DMS114 treated with DMSO at 0.1 percent for 48 hours (cell line): ENCODE measurements around the gene ARHGAP44.

Experiments used
- DNase-seq: peaks from one replicate; lab custom pipeline; 2025; ENCODE audit not compliant: unreplicated experiment; lab: John Stamatoyannopoulos, UW

ARHGAP44 gene

DNA sequence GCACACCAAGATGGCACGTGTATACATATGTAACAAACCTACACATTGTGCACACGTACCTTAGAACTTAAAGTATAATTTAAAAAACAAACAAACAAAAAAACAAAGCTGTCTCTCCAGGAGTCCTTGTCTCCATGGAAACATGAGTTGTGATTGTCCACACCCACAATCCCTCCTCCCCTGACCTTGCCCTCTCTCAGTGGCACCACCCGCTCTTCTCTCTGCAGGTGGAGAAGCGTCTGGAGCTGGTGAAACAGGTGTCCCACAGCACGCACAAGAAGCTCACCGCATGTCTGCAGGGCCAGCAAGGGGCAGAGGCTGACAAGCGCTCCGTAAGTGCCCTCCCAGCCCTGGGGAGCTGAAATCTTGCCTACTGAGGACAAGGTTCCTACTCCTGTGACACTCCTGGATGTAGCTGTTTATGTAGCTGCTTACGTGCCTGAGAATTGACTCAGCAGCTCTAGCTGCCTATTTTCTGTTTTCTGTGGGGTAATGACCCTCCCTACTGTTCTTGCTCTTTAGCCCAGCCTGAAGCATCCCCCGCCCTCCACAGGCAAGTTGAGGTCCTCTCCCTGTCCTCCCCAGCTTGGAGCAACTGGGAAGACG is 107.0 kb downstream of the ARHGAP44 start:
- DNase-seq = no peak

DNA sequence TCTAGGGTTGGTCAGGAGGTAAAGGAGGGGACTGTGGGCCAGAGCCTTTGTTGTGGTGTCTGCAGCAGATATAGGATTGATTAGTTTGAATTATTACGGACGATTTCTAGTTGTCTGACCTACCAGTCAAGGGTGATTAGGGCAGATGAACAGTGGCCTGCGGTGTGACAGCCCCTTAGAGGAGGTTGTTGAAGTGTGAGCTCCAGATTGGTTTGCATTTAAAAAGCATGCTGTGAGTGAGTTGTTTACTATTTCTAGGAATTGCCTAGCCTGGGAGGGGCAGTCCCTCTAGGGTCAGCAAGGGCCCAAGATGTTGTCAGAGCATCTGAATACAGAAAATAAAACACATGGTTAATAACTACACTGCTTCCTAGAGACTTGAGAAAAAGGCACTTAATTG is 108.8 kb downstream of the ARHGAP44 start:
- DNase-seq = no peak

- no peak for DNase-seq
These were observed 110.3 kb downstream of the ARHGAP44 start for GRCh38 chr17:12899604-12900003.

DNA sequence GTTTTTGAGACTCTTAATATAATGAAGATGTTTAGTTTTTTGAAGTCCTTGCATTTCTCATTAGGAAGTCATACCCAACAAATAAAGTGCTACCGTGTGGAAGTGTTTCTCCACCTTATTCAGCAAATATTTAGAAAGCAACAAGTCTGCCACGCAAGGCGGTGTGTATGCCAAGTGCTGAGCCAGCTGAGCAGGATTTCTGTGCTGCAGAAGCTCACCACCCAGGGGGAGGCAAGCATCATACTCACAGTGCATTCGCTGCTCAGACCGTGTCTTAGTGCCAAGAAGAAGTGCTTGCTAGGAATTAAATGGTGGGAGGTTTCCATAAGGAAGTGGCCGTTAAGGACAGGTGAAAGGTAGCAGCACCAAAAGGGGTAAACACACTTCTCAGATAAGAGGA is 111.2 kb downstream of the ARHGAP44 start:
- DNase-seq = no peak

GRCh38 chr17:12902046-12902445 is 112.7 kb downstream of the ARHGAP44 start:
- DNase-seq = no peak

DNA sequence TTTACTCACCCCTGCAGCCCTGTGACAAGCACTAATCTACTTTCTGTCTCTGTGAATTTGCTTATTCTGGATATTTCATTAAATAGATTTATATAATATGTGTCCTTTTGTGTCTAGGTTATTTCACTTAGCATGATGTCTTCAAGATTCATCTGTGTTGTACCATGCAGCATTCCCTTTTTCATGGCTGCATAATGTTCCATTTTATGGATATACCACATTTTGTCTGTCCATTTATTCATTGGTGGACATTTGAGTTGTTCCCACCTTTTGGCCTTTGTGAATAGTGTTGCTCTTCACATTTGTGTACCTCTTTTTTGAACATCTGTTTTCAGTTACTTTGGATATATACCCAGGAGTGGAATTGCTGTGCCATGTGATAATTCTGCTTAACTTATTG is 118.2 kb downstream of the ARHGAP44 start:
- DNase-seq = no peak

GRCh38 chr17:12909046-12909445 is 119.7 kb downstream of the ARHGAP44 start:
- no peak for DNase-seq

DNA sequence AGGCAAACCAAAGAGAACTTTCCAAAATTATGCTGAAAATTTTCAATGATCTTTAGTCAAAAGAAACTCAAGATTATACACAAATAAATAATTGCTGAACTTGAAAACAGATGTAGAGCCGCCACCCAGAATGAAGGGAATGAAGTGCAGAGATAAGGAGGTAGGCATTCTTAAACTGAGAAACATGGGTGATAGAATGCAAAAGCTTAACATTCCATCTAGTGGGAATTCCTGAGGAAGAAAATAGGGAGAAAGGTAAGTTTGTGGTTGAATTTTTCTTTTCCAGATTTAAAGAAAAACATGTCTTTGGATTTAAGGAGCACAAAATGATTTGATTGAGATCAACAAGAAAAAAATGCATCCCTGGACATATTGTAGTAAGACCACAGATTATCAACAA is 120.2 kb downstream of the ARHGAP44 start:
- DNase-seq = no peak

- no peak for DNase-seq
These were observed 121.9 kb downstream of the ARHGAP44 start for GRCh38 chr17:12911239-12911638.

DNA sequence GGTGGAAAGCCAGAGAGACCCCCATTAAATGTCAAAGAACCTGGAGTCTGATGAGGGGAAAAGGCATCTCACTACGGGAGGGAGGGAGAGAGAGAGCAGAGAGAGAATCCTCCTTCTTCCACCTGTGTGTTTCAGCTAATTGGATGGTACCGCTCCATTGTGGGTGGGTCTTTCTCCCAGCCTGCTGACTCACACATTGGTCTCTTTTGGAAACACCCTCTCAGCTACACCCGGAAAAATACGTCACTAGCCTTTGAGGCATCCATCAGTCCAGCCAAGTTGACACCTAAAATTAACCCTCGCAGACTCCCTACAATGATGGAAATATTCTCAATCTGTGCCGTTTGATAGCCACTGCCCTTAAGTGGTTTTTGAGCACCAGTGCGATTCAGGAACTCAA is 128.1 kb downstream of the ARHGAP44 start:
- no peak for DNase-seq

DNA sequence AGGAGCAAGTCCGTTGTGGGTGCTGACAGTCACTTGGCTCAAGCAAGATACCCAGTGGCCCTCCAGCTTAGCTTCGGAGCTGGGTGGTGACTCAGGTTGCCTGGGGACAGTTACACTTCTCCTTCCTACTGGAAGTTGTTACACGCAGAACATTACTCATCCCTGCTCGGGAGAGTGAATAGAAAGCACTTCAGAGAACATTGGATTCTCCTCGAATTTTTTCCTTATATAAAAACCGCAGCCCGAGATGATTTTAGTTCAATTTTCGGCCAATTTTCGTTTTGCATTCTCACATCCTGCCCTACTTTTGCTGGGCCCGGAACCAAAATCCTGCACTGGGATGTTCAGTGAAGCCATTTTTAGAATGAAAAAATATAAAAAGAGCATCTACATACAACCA is 128.8 kb downstream of the ARHGAP44 start:
- no peak for DNase-seq

DNA sequence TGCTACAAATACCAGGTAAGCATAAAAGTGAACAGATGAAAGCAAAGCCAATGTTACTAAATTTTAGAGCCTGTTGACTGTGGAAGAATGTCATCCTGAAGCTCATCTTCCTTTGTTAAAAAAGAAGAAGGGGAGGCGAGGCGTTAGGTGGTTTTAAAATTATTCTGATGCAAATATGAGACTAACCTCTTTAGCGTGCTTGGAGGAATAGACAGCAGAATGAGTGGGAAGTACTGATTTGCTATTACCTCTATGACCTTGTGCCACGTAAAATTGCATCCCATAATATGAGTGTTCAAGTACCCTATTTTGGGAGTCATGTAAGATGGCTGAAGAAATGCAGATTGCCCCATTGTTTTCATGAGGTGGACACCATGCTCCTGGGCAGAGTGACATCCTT is 132.8 kb downstream of the ARHGAP44 start:
- no peak for DNase-seq

DNA sequence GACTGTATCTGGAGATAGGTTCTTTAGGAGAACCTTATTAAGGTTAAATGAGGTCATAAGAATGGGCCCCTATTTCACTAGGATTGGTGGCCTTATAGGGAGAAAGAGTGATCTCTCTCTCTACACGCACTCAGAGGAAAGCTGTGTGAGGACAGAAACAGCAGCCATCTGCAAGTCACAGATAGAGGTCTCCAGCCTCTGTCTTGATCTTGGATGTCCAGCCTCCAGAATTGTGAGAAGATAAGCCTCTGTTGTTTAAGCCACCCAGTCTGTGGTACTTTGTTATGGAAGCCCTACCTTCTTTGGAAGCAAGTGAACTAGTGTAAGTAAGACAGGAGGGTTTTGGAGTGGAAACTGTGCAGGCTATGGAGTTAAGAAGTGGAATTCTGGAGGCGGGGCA is 135.3 kb downstream of the ARHGAP44 start:
- no peak for DNase-seq

DNA sequence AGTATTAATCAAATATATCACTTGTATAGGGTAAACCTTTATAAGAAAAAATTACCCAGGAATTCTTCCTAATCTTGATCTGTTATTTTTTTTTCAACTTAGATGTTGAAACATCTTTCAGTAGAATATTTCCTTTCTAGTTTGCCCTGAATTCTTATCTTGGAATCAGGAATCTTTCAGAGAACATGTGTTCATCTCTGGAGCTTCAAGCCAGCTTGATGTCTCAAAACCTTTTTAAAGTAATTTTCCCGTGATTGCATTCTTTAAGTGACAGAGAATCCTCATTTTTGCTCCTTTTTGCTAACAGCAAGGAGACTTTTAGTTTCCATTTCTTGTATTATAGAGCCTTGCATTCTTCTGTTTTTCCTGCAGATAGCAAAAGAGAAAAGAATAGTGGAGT is 137.7 kb downstream of the ARHGAP44 start:
- no peak for DNase-seq

DNA sequence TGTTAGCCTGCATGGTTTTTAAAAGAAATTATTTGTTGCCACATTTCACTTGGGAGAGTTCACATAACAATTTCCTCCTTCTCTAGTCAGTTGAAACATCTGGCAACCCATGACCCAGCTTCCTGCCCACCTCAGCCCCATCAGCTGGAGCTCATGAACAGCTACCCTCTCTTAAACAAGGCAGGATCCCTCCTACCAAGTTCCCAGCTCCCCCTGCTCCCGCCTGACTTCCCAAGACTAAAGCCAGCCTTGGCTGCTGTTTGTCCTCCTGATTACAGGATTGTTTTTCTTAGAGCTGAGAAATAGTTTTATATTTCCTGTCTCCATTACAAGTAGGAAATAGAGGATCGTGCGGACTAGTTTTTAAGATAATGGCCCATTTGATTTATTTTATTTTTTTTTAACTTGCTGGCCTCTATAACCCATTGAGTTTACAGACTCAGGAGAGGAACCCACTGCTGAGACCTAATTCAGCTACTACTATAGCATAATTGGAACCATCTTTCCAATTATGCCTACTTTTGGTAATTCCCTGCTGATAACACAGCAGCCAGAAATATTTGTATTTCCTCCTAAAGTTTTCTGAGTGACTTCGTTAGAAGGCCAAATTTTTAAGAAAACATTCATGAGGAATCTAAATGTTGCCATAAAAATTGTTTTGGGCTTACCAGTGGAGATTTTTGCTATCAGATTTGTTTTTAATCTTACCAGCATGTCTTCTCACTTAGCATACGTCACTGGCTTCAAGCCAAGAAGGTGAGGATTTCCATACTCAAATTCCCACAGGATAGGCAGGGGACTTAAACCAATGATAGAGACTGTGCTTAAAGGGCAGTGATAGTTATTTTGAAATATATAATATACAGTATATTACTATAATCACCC is 138.5 kb downstream of the ARHGAP44 start:
- DNase-seq = no peak

GRCh38 chr17:12928736-12929135 is 139.4 kb downstream of the ARHGAP44 start:
- DNase-seq = no peak

- DNase-seq = no peak
These were observed 147.2 kb downstream of the ARHGAP44 start for GRCh38 chr17:12936501-12936900.

- no peak for DNase-seq
These were observed 151.4 kb downstream of the ARHGAP44 start for GRCh38 chr17:12940699-12941098.

DNA sequence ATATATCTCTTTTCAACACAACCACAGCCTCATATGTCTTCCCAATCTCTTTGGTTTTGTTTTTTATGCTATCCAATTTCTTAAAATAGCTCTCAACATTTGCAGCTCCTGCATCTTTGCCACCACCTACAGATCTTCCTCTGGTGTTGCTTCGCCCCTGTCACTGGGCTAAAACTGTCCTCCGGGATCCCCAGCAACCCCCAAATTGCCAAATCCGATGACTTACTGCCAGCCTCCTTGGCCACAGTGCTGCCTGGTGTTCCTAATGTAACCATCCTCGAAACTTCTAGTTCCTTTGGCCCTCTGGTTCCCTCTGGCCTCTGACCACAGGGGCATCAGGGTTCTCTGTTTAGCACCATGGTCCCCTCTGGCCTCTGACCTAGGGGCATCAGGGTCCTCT is 157.7 kb downstream of the ARHGAP44 start:
- no peak for DNase-seq

DNA sequence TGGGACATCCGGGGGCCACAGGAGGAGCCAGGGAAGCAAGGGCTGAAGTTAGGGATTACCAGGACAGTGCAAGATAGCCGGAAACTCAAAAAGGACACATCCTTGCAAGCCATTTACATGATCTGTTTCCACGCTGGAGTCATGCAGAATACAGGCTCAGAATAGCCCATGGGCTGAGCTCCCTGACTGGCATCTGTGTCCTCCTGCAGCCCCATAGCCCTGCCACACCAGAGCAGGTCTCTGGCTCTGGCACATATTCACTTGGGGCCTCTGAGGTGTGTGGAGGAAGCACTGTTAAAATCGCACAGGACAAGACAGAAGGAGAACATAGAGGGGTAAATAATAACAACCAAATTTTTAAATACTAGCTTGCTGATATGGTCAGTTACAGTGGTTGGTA is 162.7 kb downstream of the ARHGAP44 start:
- no peak for DNase-seq

DNA sequence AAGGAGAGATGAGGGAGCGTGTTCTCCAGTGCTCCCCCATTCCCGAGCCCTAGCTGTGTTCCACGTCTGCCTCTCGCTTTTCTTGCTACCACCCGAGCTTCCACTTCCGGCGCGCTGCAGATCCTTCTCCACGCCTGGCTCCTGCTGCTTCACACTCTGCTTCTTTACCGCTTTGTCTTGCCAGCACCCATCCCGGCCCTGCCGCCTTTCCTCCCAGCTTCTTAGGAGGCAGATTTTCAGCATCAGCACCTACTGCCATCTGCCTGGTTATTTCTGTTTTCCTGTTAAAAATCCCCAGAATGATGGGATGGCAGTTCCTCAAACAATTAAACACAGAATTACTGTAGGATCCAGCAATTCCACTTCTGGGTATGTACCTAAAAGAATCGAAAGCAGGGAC is 163.9 kb downstream of the ARHGAP44 start:
- DNase-seq = no peak

GRCh38 chr17:12955521-12955920 is 166.2 kb downstream of the ARHGAP44 start:
- DNase-seq = no peak

GRCh38 chr17:12958786-12959185 is 169.5 kb downstream of the ARHGAP44 start:
- DNase-seq = no peak
